ENCODE measurements around the gene HYAL1.
A peak's percentile ranks its signal among the peaks of the same experiment; 100 is the strongest.

Gene HYAL1

GRCh38 chr3:50334339-50335075 lies 31.1 kb upstream of the HYAL1 start:
- no peak for DNase-seq

GRCh38 chr3:50333744-50334328 lies 30.5 kb upstream of the HYAL1 start:
- DNase-seq, result peak; percentile 50

GRCh38 chr3:50331364-50331907 lies 28.1 kb upstream of the HYAL1 start:
- no peak for DNase-seq

GRCh38 chr3:50330330-50330729 lies 27.0 kb upstream of the HYAL1 start:
- DNase-seq, result no peak

GRCh38 chr3:50327943-50328691 lies 24.7 kb upstream of the HYAL1 start, which contains the start of gene TUSC2:
TUSC2 (minus strand) TSS chr3:50328223; CDS start chr3:50328099, 124 bp downstream.
- DNase-seq, result peak; percentile 96

GRCh38 chr3:50327129-50327528 lies 23.8 kb upstream of the HYAL1 start:
- no peak for DNase-seq

- DNase-seq, result no peak
Measured at GRCh38 chr3:50326182-50326541, 22.8 kb upstream of the HYAL1 start.

GRCh38 chr3:50325497-50326181 lies 22.3 kb upstream of the HYAL1 start:
- no peak for DNase-seq

- DNase-seq, result no peak
Measured at GRCh38 chr3:50325113-50325480, 21.7 kb upstream of the HYAL1 start.

- peak; percentile 73 for DNase-seq
Measured at GRCh38 chr3:50324351-50325112, 21.2 kb upstream of the HYAL1 start.

- no peak for DNase-seq
Measured at GRCh38 chr3:50323614-50324199, 20.3 kb upstream of the HYAL1 start.

- no peak for DNase-seq
Measured at GRCh38 chr3:50323092-50323600, 19.8 kb upstream of the HYAL1 start.

GRCh38 chr3:50322386-50323091 lies 19.2 kb upstream of the HYAL1 start, which contains the start of gene HYAL2:
HYAL2 (minus strand) TSS chr3:50322745; CDS start chr3:50320489, 2,256 bp downstream.
- DNase-seq, result no peak

GRCh38 chr3:50322115-50322385 lies 18.7 kb upstream of the HYAL1 start:
- no peak for DNase-seq

GRCh38 chr3:50321336-50322114 lies 18.2 kb upstream of the HYAL1 start:
- peak; percentile 90 for DNase-seq

GRCh38 chr3:50320853-50321335 lies 17.5 kb upstream of the HYAL1 start:
- peak; percentile 75 for DNase-seq

GRCh38 chr3:50319894-50320625 lies 16.7 kb upstream of the HYAL1 start:
- no peak for DNase-seq

GRCh38 chr3:50319181-50319893 lies 16.0 kb upstream of the HYAL1 start:
- no peak for DNase-seq

Measured in fibroblast of skin of back (primary cell).